ENCODE results near the gene CTRB1. TPM values are rescaled to one million over a fixed set of nuclear protein-coding genes. Genes with fewer than 3 reads are reported as not detected.

Gene CTRB1
- total RNA-seq = not detected

DNA sequence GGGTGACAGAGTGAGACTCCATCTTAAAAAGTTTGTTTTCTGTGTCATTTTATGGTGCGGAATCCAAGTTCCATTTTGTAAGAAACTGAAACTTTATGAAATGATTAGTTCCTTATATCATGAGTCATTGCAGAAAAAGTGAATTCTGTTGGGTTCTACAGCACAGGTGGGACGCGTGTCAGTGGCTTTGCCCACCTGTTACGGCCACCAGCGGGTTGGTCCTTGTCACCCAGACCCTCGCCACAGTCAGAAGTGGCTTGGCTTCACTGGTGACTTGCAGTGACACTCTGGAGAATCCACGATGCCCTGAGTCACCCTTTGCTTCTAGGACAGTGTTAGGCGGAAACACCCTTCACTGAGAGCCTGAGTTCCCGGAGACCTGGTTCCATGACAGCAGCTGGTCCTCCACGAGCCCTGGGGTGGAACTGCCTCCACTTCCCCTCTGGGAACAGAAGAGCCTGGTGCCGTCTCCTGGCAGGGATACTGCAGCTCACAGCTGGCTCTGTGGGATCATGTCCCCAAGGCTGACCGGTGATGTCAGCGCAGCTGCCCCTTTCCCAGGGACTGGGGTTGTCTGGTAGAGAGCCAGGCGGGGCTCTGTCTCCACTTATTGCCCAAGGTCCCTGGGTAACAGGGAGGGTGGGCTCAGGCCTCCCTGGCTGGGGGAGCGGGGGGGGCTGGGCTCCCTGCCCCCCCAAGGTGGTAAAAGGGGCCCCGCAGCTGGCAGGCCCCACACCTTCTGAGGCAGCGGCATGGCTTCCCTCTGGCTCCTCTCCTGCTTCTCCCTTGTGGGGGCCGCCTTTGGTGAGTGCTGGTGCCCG is at the start of gene CTRB1:
Gene CTRB1 (plus strand): TSS at position 733 of the 821 bp plus-strand sequence. CDS start 20 bp downstream, at position 753.
- H3K9me3 ChIP-seq = no peaks in the 10 kb centered on the region
- H3K4me3 ChIP-seq = no peak within 1 kb of the TSS
- H3K4me1 ChIP-seq = no peaks in the 10 kb centered on the region
- no peaks in the 10 kb centered on the region for H3K27me3 ChIP-seq
- TF ChIP-seq, protein P1, sequence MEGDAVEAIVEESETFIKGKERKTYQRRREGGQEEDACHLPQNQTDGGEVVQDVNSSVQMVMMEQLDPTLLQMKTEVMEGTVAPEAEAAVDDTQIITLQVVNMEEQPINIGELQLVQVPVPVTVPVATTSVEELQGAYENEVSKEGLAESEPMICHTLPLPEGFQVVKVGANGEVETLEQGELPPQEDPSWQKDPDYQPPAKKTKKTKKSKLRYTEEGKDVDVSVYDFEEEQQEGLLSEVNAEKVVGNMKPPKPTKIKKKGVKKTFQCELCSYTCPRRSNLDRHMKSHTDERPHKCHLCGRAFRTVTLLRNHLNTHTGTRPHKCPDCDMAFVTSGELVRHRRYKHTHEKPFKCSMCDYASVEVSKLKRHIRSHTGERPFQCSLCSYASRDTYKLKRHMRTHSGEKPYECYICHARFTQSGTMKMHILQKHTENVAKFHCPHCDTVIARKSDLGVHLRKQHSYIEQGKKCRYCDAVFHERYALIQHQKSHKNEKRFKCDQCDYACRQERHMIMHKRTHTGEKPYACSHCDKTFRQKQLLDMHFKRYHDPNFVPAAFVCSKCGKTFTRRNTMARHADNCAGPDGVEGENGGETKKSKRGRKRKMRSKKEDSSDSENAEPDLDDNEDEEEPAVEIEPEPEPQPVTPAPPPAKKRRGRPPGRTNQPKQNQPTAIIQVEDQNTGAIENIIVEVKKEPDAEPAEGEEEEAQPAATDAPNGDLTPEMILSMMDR (IDR thresholded peaks at IDR 0.05) = no peak
- TF ChIP-seq POLR2A (IDR thresholded peaks at IDR 0.05) (no peak), EP300 (IDR thresholded peaks at IDR 0.05) (no peak), POLR2AphosphoS5 (IDR thresholded peaks at IDR 0.05) (no peak)
- no peak within 1 kb of the TSS for H3K27ac ChIP-seq
- H3K36me3 ChIP-seq = no peaks in the 10 kb centered on the region
- no peak for DNase-seq (ENCODE audit: low spot score in 2 of 2)
- 78% methylated on average over 12 of the region's 19 CpGs for WGBS

DNA sequence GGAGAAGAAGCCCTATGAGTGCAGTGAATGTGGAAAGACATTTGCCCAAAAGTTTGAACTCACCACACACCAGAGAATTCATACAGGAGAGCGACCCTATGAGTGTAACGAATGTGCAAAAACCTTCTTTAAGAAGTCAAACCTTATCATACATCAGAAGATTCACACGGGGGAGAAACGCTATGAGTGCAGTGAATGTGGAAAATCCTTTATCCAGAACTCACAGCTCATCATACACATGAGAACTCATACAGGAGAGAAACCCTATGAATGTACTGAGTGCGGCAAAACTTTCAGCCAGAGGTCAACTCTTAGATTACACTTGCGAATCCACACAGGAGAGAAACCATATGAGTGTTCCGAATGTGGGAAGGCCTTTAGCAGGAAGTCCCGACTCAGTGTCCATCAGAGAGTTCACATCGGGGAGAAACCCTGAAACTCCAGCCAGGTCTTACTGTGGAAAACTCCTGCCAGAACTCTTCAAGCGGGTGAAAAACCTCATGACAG is 48.8 kb upstream of the CTRB1 start:
- H3K4me3 ChIP-seq = no peak overlapping the region
- peaks cover 51% of the 10 kb centered on the region for H3K36me3 ChIP-seq
- no peak for DNase-seq (ENCODE audit: low spot score in 2 of 2)
- no peak overlapping the region for H3K27ac ChIP-seq
- 96% methylated on average over 10 of the region's 10 CpGs for WGBS
- peaks cover 31% of the 10 kb centered on the region for H3K9me3 ChIP-seq
- H3K4me1 ChIP-seq = no peaks in the 10 kb centered on the region
- no peak for TF ChIP-seq EP300 (IDR thresholded peaks at IDR 0.05)
- no peak for TF ChIP-seq POLR2AphosphoS5 (IDR thresholded peaks at IDR 0.05)
- TF ChIP-seq, protein P1 (IDR thresholded peaks at IDR 0.05) = no peak
- TF ChIP-seq POLR2A (IDR thresholded peaks at IDR 0.05) = no peak
- H3K27me3 ChIP-seq = no peaks in the 10 kb centered on the region

DNA sequence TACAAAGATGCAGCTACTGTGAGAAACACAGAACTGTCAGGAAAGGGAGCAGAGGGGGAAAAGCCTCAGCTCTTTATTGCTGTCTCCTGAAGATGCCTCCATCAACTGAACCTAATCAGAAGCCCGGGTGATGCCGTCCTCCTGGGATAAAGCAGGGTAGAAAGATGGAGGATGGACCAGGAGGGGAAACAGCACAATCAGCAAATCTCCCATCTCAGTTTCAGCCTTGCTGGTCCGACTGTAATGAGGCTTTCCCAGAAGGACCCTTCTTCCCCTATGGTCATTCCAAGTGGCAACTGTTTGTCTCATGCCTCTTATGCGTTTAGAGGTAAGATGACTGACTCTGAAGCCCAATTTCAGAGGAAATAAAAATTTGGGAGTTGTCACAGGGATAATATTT is 46.2 kb upstream of the CTRB1 start:
- peaks cover 54% of the 10 kb centered on the region for H3K9me3 ChIP-seq
- no peak overlapping the region for H3K27ac ChIP-seq
- H3K4me1 ChIP-seq = no peaks in the 10 kb centered on the region
- peaks cover 39% of the 10 kb centered on the region for H3K36me3 ChIP-seq
- TF ChIP-seq, protein P1 (IDR thresholded peaks at IDR 0.05) = no peak
- TF ChIP-seq EP300 (IDR thresholded peaks at IDR 0.05) (no peak), POLR2A (IDR thresholded peaks at IDR 0.05) (no peak), POLR2AphosphoS5 (IDR thresholded peaks at IDR 0.05) (no peak)
- 97% methylated on average over 4 of the region's 4 CpGs for WGBS
- no peak overlapping the region for H3K4me3 ChIP-seq
- H3K27me3 ChIP-seq = no peaks in the 10 kb centered on the region
- no peak for DNase-seq (ENCODE audit: low spot score in 2 of 2)

DNA sequence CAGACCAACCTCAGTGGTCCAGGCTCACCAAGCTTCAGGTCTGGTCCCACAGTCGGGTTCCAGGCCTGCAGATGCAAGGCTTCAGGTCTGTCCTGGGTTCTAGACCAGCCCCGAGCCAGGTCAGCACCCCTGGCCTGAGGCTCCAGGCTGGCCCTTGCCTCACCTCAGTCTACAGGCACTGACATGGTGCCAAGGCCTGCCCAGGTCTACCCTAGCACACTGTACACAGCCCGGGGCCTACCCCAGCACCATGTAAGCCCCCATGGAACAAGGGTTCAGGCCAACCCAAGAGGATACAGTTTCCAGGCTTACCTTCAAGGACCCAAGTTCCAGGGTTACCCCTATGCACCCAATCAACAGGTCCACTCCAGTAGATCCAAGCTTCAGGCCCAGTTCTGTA is 43.7 kb upstream of the CTRB1 start:
- TF ChIP-seq, protein P1 (IDR thresholded peaks at IDR 0.05) = no peak
- no peak for TF ChIP-seq POLR2AphosphoS5 (IDR thresholded peaks at IDR 0.05)
- TF ChIP-seq EP300 (IDR thresholded peaks at IDR 0.05) = no peak
- no peak for TF ChIP-seq POLR2A (IDR thresholded peaks at IDR 0.05)
- H3K36me3 ChIP-seq = peaks cover 14% of the 10 kb centered on the region
- H3K27ac ChIP-seq = no peak overlapping the region
- peaks cover 39% of the 10 kb centered on the region for H3K9me3 ChIP-seq
- H3K4me1 ChIP-seq = no peaks in the 10 kb centered on the region
- 100% methylated on average over 2 of the region's 3 CpGs for WGBS
- no peak for DNase-seq (ENCODE audit: low spot score in 2 of 2)
- H3K4me3 ChIP-seq = no peak overlapping the region
- H3K27me3 ChIP-seq = no peaks in the 10 kb centered on the region

DNA sequence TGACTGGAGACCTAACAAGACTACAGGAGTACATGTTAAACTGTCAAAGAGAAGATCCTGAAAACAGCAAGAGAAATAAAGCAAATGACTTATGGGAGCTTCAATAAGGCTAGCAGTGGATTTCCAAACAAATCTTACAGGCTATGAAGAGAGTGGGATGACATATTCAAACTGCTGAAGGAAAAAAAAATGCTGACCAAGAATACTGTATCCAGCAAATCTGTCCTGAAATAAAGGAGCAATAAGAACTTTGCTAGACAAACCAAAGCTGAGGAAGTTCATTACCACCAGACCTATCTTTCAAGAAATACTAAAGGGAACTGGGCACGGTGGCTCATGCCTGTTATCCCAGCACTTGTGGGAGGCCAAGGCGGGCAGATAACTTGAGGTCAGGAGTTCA is 41.9 kb upstream of the CTRB1 start:
- no peak overlapping the region for H3K27ac ChIP-seq
- H3K4me1 ChIP-seq = no peaks in the 10 kb centered on the region
- H3K36me3 ChIP-seq = no peaks in the 10 kb centered on the region
- H3K27me3 ChIP-seq = no peaks in the 10 kb centered on the region
- TF ChIP-seq EP300 (IDR thresholded peaks at IDR 0.05) = no peak
- TF ChIP-seq, protein P1 (IDR thresholded peaks at IDR 0.05) = no peak
- no peak for TF ChIP-seq POLR2A (IDR thresholded peaks at IDR 0.05)
- TF ChIP-seq POLR2AphosphoS5 (IDR thresholded peaks at IDR 0.05) = no peak
- 94% methylated on average over 2 of the region's 2 CpGs for WGBS
- no peak for DNase-seq (ENCODE audit: low spot score in 2 of 2)
- no peak overlapping the region for H3K4me3 ChIP-seq
- peaks cover 31% of the 10 kb centered on the region for H3K9me3 ChIP-seq
